K562 (cell line): ENCODE results near the gene IL34.

Source experiments
- EZH2 ChIP-seq: IDR thresholded peaks from 2 replicates; pipeline ENCODE4 v1.6.1; 2012; ENCODE audit warnings: low read depth, mild to moderate bottlenecking, inconsistent platforms, low read length, borderline replicate concordance
- PCBP2 ChIP-seq: fragments of 200-400 bp; formaldehyde crosslinking; IDR thresholded peaks from 2 replicates; pipeline ENCODE4 v1.6.1; 2018; ENCODE audit warnings: low read length, low read depth, mild to moderate bottlenecking, moderate library complexity; ENCODE audit not compliant: poor library complexity, severe bottlenecking
- POLR2AphosphoS5 ChIP-seq: IDR thresholded peaks from 2 replicates; pipeline ENCODE4 v1.6.1; 2011; ENCODE audit warnings: mild to moderate bottlenecking, low read depth, low read length, moderate library complexity; ENCODE audit not compliant: control insufficient read depth, insufficient read depth
- RAD21 ChIP-seq, 2 experiments: fragments of 250-450 bp in 1 of 2; fragments of 450-650 bp in 1 of 2; sonication (Bioruptor Pico) in 1 of 2; formaldehyde crosslinking in 1 of 2; IDR thresholded peaks in 1 of 2; conservative IDR thresholded peaks in 1 of 2; 2 replicates each; pipeline versions ENCODE4 v1.4.0 to v1.8.0; 2020 to 2022; ENCODE audit warnings: mild to moderate bottlenecking in 2 of 2, moderate library complexity in 1 of 2
- ZNF184 ChIP-seq: sonication (generic); formaldehyde crosslinking; IDR thresholded peaks from 2 replicates; pipeline ENCODE4 v1.5.0; 2020; ENCODE audit warnings: missing genetic modification reagents
- ZNF24 ChIP-seq: fragments of 450-650 bp; IDR thresholded peaks from 2 replicates; pipeline ENCODE4 v1.6.1; 2016
- TF ChIP-seq, protein P1 (sequence below), 3 experiments: IDR thresholded peaks in 2 of 3; conservative IDR thresholded peaks in 1 of 3; 2 replicates each; pipeline ENCODE4 v1.5.1; 2011 to 2012; ENCODE audit warnings: low read length in 3 of 3, mild to moderate bottlenecking in 3 of 3, control low read depth in 2 of 3, improper control_type of control experiment in 1 of 3, inconsistent platforms in 1 of 3, low read depth in 1 of 3, mixed read lengths in 1 of 3, moderate library complexity in 1 of 3; ENCODE audit not compliant: insufficient read depth in 2 of 3
- TF ChIP-seq, protein P2 (sequence below): fragments of 250-450 bp; sonication (Bioruptor Pico); IDR thresholded peaks from 2 replicates; pipeline ENCODE4 v1.8.0; 2021; ENCODE audit warnings: borderline replicate concordance, mild to moderate bottlenecking, moderate library complexity; ENCODE audit not compliant: poor library complexity, severe bottlenecking
- TF ChIP-seq, protein P3 (sequence below), 2 experiments: IDR thresholded peaks; 2 replicates each; pipeline ENCODE4 v1.6.1; 2011; ENCODE audit warnings: borderline replicate concordance in 1 of 2, control low read depth in 1 of 2, low read depth in 1 of 2, low read length in 1 of 2, mild to moderate bottlenecking in 1 of 2, mixed read lengths in 1 of 2, moderate library complexity in 1 of 2; ENCODE audit not compliant: insufficient read depth in 1 of 2, insufficient read length in 1 of 2, poor library complexity in 1 of 2, severe bottlenecking in 1 of 2; ENCODE audit errors: extremely low read depth in 1 of 2
- TF ChIP-seq, protein P4 (sequence below): sonication (generic); formaldehyde crosslinking; IDR thresholded peaks from 2 replicates; pipeline ENCODE4 v1.9.0; 2022; ENCODE audit warnings: mild to moderate bottlenecking, missing genetic modification reagents
- TF ChIP-seq, protein P5 (sequence below): fragments of 250-450 bp; sonication (Bioruptor Pico); IDR thresholded peaks from 2 replicates; pipeline ENCODE4 v1.4.0; 2020; ENCODE audit warnings: mild to moderate bottlenecking, moderate library complexity

DNA sequence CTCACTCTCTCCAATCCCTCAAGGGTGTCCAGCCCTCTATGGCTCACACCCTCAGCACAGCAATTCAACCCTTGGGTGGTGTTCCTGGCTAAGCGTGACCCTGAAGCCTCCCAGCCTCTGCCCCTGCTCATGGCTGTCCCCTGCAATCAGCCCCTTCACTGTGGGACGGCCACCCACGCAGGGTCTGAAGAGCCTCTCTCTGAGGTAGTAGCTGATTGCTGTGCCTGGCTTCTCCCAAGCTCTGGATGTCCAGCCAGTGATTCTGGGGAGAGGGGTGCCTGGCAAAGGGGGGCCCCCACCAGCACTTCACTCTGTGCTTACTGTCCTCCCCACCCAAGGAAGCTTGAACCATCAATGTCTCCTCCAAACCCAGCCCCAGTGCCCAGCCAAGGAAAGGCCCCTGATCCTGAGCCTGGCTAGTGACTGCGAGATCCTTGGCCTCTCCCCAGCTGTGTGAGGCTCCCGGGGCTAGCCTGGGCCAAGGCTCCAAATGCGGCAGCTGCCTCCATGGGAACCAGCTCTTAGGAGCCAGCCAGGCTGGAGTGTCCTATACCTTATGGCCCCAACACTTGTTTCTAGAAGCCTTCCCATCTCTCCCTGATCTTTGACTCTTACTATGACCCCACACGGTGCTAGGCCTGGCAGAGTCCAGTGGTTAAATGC, 29.6 kb downstream of the IL34 start:
- TF ChIP-seq, protein P1, sequence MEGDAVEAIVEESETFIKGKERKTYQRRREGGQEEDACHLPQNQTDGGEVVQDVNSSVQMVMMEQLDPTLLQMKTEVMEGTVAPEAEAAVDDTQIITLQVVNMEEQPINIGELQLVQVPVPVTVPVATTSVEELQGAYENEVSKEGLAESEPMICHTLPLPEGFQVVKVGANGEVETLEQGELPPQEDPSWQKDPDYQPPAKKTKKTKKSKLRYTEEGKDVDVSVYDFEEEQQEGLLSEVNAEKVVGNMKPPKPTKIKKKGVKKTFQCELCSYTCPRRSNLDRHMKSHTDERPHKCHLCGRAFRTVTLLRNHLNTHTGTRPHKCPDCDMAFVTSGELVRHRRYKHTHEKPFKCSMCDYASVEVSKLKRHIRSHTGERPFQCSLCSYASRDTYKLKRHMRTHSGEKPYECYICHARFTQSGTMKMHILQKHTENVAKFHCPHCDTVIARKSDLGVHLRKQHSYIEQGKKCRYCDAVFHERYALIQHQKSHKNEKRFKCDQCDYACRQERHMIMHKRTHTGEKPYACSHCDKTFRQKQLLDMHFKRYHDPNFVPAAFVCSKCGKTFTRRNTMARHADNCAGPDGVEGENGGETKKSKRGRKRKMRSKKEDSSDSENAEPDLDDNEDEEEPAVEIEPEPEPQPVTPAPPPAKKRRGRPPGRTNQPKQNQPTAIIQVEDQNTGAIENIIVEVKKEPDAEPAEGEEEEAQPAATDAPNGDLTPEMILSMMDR (IDR thresholded peaks at IDR 0.05 in 2 of 3, conservative IDR thresholded peaks at IDR 0.05 in 1 of 3; ENCODE audit: insufficient read depth in 2 of 3, low read depth in 1 of 3, low read length in 3 of 3), result no peak
- TF ChIP-seq, protein P2, sequence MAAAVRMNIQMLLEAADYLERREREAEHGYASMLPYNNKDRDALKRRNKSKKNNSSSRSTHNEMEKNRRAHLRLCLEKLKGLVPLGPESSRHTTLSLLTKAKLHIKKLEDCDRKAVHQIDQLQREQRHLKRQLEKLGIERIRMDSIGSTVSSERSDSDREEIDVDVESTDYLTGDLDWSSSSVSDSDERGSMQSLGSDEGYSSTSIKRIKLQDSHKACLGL (CRISPR knock-in tag), result no peak
- TF ChIP-seq, protein P3, sequence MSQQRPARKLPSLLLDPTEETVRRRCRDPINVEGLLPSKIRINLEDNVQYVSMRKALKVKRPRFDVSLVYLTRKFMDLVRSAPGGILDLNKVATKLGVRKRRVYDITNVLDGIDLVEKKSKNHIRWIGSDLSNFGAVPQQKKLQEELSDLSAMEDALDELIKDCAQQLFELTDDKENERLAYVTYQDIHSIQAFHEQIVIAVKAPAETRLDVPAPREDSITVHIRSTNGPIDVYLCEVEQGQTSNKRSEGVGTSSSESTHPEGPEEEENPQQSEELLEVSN (IDR thresholded peaks at IDR 0.05; ENCODE audit: borderline replicate concordance in 1 of 2, extremely low read depth in 1 of 2, insufficient read depth in 1 of 2, insufficient read length in 1 of 2, low read depth in 1 of 2, low read length in 1 of 2, poor library complexity in 1 of 2, severe bottlenecking in 1 of 2), result no peak
- TF ChIP-seq POLR2AphosphoS5 (no peak), RAD21 (CRISPR knock-in tag; conservative IDR thresholded peaks at IDR 0.05 in 1 of 2, IDR thresholded peaks at IDR 0.05 in 1 of 2) (no peak), ZNF184 (CRISPR knock-in tag) (no peak), ZNF24 (no peak), EZH2 (no peak), PCBP2 (no peak)
- TF ChIP-seq, protein P4, sequence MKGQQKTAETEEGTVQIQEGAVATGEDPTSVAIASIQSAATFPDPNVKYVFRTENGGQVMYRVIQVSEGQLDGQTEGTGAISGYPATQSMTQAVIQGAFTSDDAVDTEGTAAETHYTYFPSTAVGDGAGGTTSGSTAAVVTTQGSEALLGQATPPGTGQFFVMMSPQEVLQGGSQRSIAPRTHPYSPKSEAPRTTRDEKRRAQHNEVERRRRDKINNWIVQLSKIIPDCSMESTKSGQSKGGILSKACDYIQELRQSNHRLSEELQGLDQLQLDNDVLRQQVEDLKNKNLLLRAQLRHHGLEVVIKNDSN (CRISPR knock-in tag), result no peak
- TF ChIP-seq, protein P5, sequence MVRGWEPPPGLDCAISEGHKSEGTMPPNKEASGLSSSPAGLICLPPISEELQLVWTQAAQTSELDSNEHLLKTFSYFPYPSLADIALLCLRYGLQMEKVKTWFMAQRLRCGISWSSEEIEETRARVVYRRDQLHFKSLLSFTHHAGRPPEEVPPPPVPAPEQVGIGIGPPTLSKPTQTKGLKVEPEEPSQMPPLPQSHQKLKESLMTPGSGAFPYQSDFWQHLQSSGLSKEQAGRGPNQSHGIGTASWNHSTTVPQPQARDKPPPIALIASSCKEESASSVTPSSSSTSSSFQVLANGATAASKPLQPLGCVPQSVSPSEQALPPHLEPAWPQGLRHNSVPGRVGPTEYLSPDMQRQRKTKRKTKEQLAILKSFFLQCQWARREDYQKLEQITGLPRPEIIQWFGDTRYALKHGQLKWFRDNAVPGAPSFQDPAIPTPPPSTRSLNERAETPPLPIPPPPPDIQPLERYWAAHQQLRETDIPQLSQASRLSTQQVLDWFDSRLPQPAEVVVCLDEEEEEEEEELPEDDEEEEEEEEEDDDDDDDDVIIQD (CRISPR knock-in tag), result no peak
